ENCODE data around the gene SQSTM1.

DNA sequence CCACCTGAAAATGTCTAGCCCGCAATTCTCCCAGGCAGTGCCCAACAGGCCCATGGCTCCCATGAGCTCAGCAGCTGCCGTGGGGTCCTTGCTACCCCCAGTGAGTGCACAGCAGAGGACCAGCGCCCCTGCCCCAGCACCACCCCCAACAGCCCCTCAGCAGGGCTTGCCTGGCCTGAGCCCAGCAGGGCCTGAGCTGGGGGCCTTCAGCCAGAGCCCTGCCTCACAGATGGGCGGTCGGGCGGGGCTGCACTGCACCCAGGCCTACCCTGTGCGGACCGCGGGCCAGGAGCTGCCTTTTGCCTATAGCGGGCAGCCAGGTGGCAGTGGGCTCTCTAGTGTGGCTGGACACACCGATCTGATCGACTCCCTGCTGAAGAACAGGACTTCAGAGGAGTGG, 46.3 kb upstream of the SQSTM1 start:
- TF ChIP-seq CTCF (conservative IDR thresholded peaks at IDR 0.05; ENCODE audit: low read depth, low read length) = no peak
- TF ChIP-seq EZH2 (IDR thresholded peaks at IDR 0.05; ENCODE audit: borderline replicate concordance, low read depth, low read length, poor library complexity, severe bottlenecking) = no peak

Measured in A673 (cell line).